Vagina (tissue), 2 donors: Measurements from ENCODE around the gene STAMBP. TPM values are rescaled to one million over a fixed set of nuclear protein-coding genes. Genes with fewer than 3 reads are reported as not detected.

Source experiments
- DNase-seq, 2 donors: peaks; one replicate each; pipeline ENCODE4 v3.0.0-alpha.2; 2017; ENCODE audit errors: extremely low spot score in 2 of 2
- H3K27ac ChIP-seq: fragments of 200-600 bp; sonication (generic); one replicate; pipeline ENCODE4 v1.5.1; 2019
- H3K27me3 ChIP-seq: fragments of 200-600 bp; sonication (generic); one replicate; pipeline ENCODE4 v1.5.1; 2019
- H3K36me3 ChIP-seq, 2 donors: fragments of 200-600 bp; sonication (generic); one replicate each; pipeline ENCODE4 v1.5.1; 2017 to 2019
- H3K4me1 ChIP-seq: fragments of 200-600 bp; sonication (generic); one replicate; pipeline ENCODE4 v1.5.1; 2019
- H3K4me3 ChIP-seq, 2 donors: fragments of 200-600 bp; sonication (generic); 1 replicate in 1 of 2; 2 replicates in 1 of 2; pipeline ENCODE4 v1.5.1; 2016 to 2019
- H3K9me3 ChIP-seq: fragments of 200-600 bp; sonication (generic); one replicate; pipeline ENCODE4 v1.5.1; 2019
- POLR2A ChIP-seq, 2 donors: fragments of 450-650 bp; IDR thresholded peaks; one replicate each; pipeline ENCODE4 v1.6.1; 2017; ENCODE audit warnings: antibody characterized with exemption in 2 of 2, mild to moderate bottlenecking in 2 of 2, moderate library complexity in 2 of 2
- POLR2AphosphoS5 ChIP-seq, 2 donors: sonication (generic); formaldehyde crosslinking; IDR thresholded peaks; one replicate each; pipeline ENCODE4 v1.9.0; 2017; ENCODE audit warnings: antibody characterized with exemption in 2 of 2, mild to moderate bottlenecking in 2 of 2, low read depth in 1 of 2; ENCODE audit not compliant: insufficient read depth in 1 of 2
- intact Hi-C: fragments of 100-400 bp; cut with DNase I; formaldehyde crosslinking; loops from one replicate; pipeline ENCODE4 v1.15.1; 2023
- total RNA-seq: library from RNA; depleted of rRNA; stranded (reverse); fragments of >200 nt; gene quantifications from one replicate; pipeline ENCODE4 v1.2.3, GENCODE V29; 2016
- TF ChIP-seq, protein P1 (sequence below), 3 experiments: fragments of 450-650 bp in 2 of 3; fragments of 200-600 bp in 1 of 3; sonication (generic) in 1 of 3; IDR thresholded peaks; one replicate each; pipeline ENCODE4 v1.5.1; 2017 to 2019; ENCODE audit warnings: antibody characterized with exemption in 3 of 3, mild to moderate bottlenecking in 2 of 3, moderate library complexity in 2 of 3

The STAMBP gene
- total RNA-seq, 1 donor from 2014 or later: 30.4 TPM

DNA sequence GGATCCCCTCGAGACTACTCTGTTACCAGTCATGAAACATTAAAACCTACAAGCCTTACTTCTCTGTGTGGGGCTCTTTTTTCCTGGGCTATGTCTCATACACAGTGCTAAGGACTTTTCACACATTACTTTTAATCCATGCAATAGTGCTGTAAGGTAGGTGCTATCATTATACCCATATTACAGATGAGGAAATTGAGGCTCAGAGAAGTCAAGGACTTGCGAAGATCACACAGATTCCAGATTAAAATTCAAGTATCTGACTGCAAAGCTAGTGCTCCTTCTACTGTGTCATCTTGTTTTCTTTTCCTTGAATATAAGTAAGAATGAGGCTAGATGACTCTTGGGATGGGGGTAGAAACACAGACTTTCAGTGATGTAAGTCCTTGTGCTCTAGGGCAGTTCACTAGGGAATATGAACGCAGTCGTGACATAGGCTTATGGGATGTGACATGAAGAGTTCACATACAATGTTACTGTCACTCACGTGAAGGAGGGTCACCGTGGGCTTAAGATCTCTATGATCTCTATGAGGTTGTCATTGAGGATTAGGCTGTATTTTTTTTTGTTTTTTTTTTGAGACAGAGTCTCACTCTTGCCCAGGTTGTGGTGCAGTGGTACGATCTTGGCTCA, 91.0 kb downstream of the STAMBP start:
- intact Hi-C loops: no loop called here

DNA sequence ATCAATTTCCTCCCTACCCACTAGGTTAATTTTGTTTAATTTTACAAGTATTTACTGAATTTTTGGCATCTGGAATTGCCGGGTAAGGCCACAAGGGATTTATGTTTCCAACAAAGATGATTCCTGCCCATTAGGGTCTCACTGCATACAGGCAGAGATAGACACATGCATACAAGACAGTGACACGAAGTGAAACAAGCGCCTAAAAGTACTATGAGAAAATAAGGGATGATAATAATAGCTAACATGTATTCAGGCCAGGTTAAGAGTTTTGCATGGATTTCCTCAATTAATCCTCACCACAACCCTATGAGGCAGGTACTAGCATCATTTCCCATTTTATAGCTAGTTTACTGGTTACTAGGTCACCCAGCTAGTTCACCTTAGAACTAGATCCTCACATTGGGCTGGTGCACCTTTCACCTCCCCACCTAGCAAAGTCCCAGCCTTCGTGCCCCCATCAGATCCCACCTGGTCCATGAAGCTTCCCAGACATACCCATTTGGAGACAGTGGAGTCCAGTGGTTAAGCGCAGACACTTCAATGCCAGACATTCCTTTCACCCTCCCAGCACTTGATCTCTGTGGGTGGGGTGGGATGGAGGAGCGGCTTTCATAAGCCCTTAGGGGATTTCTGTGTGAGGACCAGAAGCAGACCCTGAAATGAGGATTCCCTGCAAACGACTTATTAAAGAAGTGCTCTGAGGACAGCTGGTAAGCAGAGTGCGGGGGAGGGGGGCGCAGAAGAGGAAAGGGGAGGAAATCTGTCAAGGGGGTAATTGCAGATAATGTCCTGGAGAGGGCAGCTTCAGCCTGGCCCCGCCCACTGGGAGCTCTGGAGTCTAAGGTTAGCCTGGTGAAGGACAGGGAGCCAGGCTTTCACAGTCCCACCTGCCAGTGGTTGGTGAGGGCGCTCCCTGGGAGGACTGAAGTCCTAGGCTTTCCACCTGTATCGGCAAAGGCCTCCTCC, 92.1 kb downstream of the STAMBP start:
- TF ChIP-seq POLR2AphosphoS5 (IDR thresholded peaks at IDR 0.05; ENCODE audit: insufficient read depth in 1 of 2, low read depth in 1 of 2): no peak
- no peak for TF ChIP-seq POLR2A (IDR thresholded peaks at IDR 0.05)
- TF ChIP-seq, protein P1, sequence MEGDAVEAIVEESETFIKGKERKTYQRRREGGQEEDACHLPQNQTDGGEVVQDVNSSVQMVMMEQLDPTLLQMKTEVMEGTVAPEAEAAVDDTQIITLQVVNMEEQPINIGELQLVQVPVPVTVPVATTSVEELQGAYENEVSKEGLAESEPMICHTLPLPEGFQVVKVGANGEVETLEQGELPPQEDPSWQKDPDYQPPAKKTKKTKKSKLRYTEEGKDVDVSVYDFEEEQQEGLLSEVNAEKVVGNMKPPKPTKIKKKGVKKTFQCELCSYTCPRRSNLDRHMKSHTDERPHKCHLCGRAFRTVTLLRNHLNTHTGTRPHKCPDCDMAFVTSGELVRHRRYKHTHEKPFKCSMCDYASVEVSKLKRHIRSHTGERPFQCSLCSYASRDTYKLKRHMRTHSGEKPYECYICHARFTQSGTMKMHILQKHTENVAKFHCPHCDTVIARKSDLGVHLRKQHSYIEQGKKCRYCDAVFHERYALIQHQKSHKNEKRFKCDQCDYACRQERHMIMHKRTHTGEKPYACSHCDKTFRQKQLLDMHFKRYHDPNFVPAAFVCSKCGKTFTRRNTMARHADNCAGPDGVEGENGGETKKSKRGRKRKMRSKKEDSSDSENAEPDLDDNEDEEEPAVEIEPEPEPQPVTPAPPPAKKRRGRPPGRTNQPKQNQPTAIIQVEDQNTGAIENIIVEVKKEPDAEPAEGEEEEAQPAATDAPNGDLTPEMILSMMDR (IDR thresholded peaks at IDR 0.05): no peak
- DNase-seq: peak in 1 of 2 donors; percentile 91
- Histone ChIP-seq H3K27ac (no peak overlapping the region), H3K9me3 (no peaks in the 10 kb centered on the region), H3K27me3 (no peaks in the 10 kb centered on the region), H3K36me3 (no peaks in the 10 kb centered on the region), H3K4me1 (peaks cover 6% of the 10 kb centered on the region), H3K4me3 (no peak overlapping the region)
- intact Hi-C loops: no loop called here

More for the DNA sequence above, 91.0 kb downstream of the STAMBP start:
- H3K27ac ChIP-seq: no peak overlapping the region
- H3K4me1 ChIP-seq: no peaks in the 10 kb centered on the region
- peak in 1 of 2 donors; percentile 7 for DNase-seq
- no peaks in the 10 kb centered on the region for H3K27me3 ChIP-seq
- H3K9me3 ChIP-seq: no peaks in the 10 kb centered on the region
- H3K4me3 ChIP-seq: no peak overlapping the region
- no peaks in the 10 kb centered on the region for H3K36me3 ChIP-seq
- TF ChIP-seq, protein P1 (IDR thresholded peaks at IDR 0.05): no peak
- TF ChIP-seq POLR2AphosphoS5 (IDR thresholded peaks at IDR 0.05; ENCODE audit: insufficient read depth in 1 of 2, low read depth in 1 of 2) (no peak), POLR2A (IDR thresholded peaks at IDR 0.05) (no peak)

DNA sequence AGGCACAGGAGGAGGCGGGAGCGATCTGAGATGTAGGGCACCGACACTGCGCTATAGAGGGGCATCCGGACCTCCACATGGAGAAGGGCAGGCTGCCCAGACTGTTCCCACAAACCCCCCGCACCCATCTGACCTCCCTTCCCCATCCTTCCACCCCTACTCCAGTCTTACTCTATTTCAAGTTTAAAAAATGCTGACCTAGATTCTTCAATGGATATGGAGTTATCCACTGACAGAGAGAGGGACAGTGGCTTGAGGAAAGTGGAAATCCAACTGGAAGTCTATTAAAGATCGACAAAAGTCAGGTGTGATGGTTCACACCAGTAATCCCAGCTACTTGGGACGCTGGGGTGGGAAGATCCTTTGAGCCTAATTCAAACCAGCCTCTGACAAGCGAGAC, 92.8 kb downstream of the STAMBP start:
- Histone ChIP-seq H3K9me3 (no peaks in the 10 kb centered on the region), H3K4me3 (no peak overlapping the region), H3K27ac (no peak overlapping the region), H3K4me1 (peaks cover 10% of the 10 kb centered on the region), H3K36me3 (no peaks in the 10 kb centered on the region), H3K27me3 (no peaks in the 10 kb centered on the region)
- intact Hi-C loops: no loop called here
- no peak for DNase-seq
- TF ChIP-seq POLR2A (IDR thresholded peaks at IDR 0.05): no peak
- TF ChIP-seq POLR2AphosphoS5 (IDR thresholded peaks at IDR 0.05; ENCODE audit: insufficient read depth in 1 of 2, low read depth in 1 of 2): no peak

DNA sequence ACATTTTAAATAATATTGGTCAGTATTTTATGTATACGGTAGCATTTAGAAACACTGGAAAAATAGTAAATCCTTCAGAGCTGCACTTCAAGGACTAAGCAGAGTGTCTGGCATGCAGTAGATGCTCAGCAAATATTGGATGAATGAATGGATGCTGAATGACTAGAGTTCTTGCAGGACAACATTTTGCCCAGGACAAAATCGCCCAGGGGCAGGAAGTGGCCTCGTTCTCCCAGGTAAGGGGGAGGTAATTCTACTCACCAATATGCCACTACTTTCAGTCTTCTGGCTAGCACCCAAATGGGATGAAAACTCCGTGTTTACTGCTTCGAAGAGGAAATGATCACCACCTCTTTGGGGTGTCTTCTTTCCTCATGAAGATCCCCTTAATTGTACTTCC, 93.9 kb downstream of the STAMBP start:
- DNase-seq: peak in 1 of 2 donors; percentile 34
- Histone ChIP-seq H3K4me3 (no peak overlapping the region), H3K27me3 (no peaks in the 10 kb centered on the region), H3K9me3 (no peaks in the 10 kb centered on the region), H3K36me3 (no peaks in the 10 kb centered on the region), H3K4me1 (peaks cover 17% of the 10 kb centered on the region), H3K27ac (no peak overlapping the region)
- TF ChIP-seq POLR2AphosphoS5 (IDR thresholded peaks at IDR 0.05; ENCODE audit: insufficient read depth in 1 of 2, low read depth in 1 of 2) (no peak), POLR2A (IDR thresholded peaks at IDR 0.05) (no peak)
- TF ChIP-seq, protein P1 (IDR thresholded peaks at IDR 0.05): no peak
- intact Hi-C loops: no loop called here

Other genes with a start within 250 kb of the STAMBP start
- not detected for gene NAT8, start 186.5 kb upstream of the STAMBP start, total RNA-seq
- 18.9 TPM for gene TPRKB, start 91.6 kb upstream of the STAMBP start, total RNA-seq
- gene DUSP11, start 48.9 kb upstream of the STAMBP start, total RNA-seq: 36.3 TPM
- not detected for gene C2orf78, start 44.8 kb upstream of the STAMBP start, total RNA-seq
- 413 TPM for gene ACTG2, start 64.0 kb downstream of the STAMBP start, total RNA-seq
- 52.3 TPM for gene DGUOK, start 97.9 kb downstream of the STAMBP start, total RNA-seq
- 12.3 TPM for gene TET3, start 155.9 kb downstream of the STAMBP start, total RNA-seq